AG04449 (cell line): Measurements from ENCODE around the gene BRF1.

ENCODE experiments used
- CTCF ChIA-PET: fragments of 350-600 bp; formaldehyde crosslinking; extraction: SDS; loops from one replicate; lab custom pipeline; 2021; ENCODE audit warnings: antibody characterized with exemption; lab: Yijun Ruan, JAX
- POLR2A ChIA-PET: fragments of 400-600, 350-600 bp; formaldehyde crosslinking; extraction: SDS; loops from one replicate; lab custom pipeline; 2020; ENCODE audit warnings: antibody characterized with exemption, inconsistent platforms; lab: Yijun Ruan, JAX
- DNase-seq: peaks from one replicate; pipeline ENCODE4 v3.0.0-alpha.2; 2010; ENCODE audit warnings: low read depth, low spot score
- H3K4me3 ChIP-seq: 2 replicates; pipeline ENCODE4 v1.5.1; 2011; ENCODE audit warnings: low read depth, mild to moderate bottlenecking, control low read depth, low read length
- CTCF ChIP-seq: IDR thresholded peaks from one replicate; pipeline ENCODE4 v1.5.1; 2011; ENCODE audit warnings: mild to moderate bottlenecking, moderate library complexity, low read length, control low read depth, inconsistent platforms; ENCODE audit not compliant: insufficient read depth; ENCODE audit errors: missing control alignments

The BRF1 gene

GRCh38 chr14:105267820-105268548 lies 32.8 kb downstream of the BRF1 start:
- no peak for TF ChIP-seq CTCF
- POLR2A ChIA-PET: no interaction called here
- CTCF ChIA-PET: interaction anchor here (0.9 to 2.2 kb wide), 3 partner anchors 9 to 177 kb away, joined by 4 to 6 read pairs (median 5); no protein-coding TSS in a partner anchor
- no peak overlapping the region for H3K4me3 ChIP-seq
- no peak for DNase-seq

DNA sequence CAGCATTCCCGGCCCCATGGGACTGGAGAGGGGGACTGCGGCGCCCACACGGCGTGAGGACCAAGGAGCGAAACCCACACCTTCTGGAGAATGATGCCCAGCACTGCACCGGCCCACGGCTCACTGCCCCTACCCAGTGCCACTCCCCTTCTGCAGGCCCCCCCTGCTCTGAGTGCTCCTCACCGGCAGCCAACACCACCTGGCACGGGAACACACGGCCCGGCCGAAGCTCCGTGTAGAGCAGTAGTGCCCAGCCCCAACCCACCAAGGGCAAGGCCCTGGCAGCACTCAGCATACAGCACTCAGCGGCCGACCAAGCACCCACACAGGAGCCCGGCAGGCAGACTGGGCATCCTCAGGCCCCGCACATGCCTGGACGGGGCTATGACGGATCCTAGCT lies 39.0 kb downstream of the BRF1 start:
- H3K4me3 ChIP-seq: no peak overlapping the region
- TF ChIP-seq CTCF: no peak
- ChIA-PET CTCF (no interaction called here), POLR2A (no interaction called here)
- no peak for DNase-seq

- ChIA-PET CTCF (interaction anchor here (0.7 kb wide), 1 partner anchor 10 kb away, joined by 3 read pairs; no protein-coding TSS in a partner anchor), POLR2A (no interaction called here)
- TF ChIP-seq CTCF: no peak
- H3K4me3 ChIP-seq: no peak overlapping the region
- DNase-seq: no peak
Observed at GRCh38 chr14:105260959-105261358, 39.8 kb downstream of the BRF1 start.

GRCh38 chr14:105258846-105259245 lies 42.0 kb downstream of the BRF1 start:
- ChIA-PET POLR2A (no interaction called here), CTCF (interaction anchor here (1.0 to 1.9 kb wide), 2 partner anchors 9 to 23 kb away, joined by 4 to 5 read pairs; no protein-coding TSS in a partner anchor)
- no peak for TF ChIP-seq CTCF
- H3K4me3 ChIP-seq: no peak overlapping the region
- no peak for DNase-seq

- DNase-seq: no peak
- no peak overlapping the region for H3K4me3 ChIP-seq
- no peak for TF ChIP-seq CTCF
- ChIA-PET CTCF (no interaction called here), POLR2A (no interaction called here)
Observed at GRCh38 chr14:105257464-105257863, 43.3 kb downstream of the BRF1 start.

GRCh38 chr14:105256292-105256960 lies 44.4 kb downstream of the BRF1 start:
- DNase-seq: no peak
- CTCF ChIA-PET: interaction anchor here (0.6 to 1.3 kb wide), 2 partner anchors 13 kb away, joined by 3 read pairs; no protein-coding TSS in a partner anchor
- POLR2A ChIA-PET: no interaction called here
- no peak overlapping the region for H3K4me3 ChIP-seq
- TF ChIP-seq CTCF: no peak
